HCT116 (cell line): Measurements from ENCODE around the gene SUSD4. TPM values are rescaled to one million over a fixed set of nuclear protein-coding genes. Genes with fewer than 3 reads are reported as not detected.

Source experiments
- ATAC-seq: fragments of 200-7000 bp; cut with Tn5 transposase; 2 replicates; pipeline ENCODE4 v1.9.1; 2020; ENCODE audit warnings: mild to moderate bottlenecking, moderate library complexity
- BruUV-seq: library from RNA; stranded (reverse); fragments of 400-500 nt; replicated peaks from 2 replicates; lab custom pipeline; 2021; lab: Mats Ljungman, UMichigan
- CTCF ChIA-PET: fragments of 300-600 bp; sonication (Branson Sonifier 250); formaldehyde crosslinking; loops from one replicate; lab custom pipeline; 2021; ENCODE audit warnings: antibody characterized with exemption; lab: Charles Lee
- POLR2A ChIA-PET: fragments of 300-600, 350-600 bp; sonication (Branson Sonifier 250); formaldehyde crosslinking; loops from one replicate; lab custom pipeline; 2021; ENCODE audit warnings: antibody characterized with exemption; lab: Charles Lee
- RAD21 ChIA-PET, 2 experiments: fragments of 300-600 bp; sonication (Branson Sonifier 250); formaldehyde crosslinking; loops; one replicate each; lab custom pipeline; 2023; ENCODE audit warnings: low total read pairs in 2 of 2; ENCODE audit not compliant: uncharacterized antibody in 2 of 2, unreplicated experiment in 2 of 2, low non-redundant PET in 1 of 2; lab: Charles Lee
- DNase-seq: peaks from one replicate; pipeline ENCODE4 v3.0.0-alpha.2; 2010; ENCODE audit warnings: low read depth, low spot score
- H2AFZ ChIP-seq: fragments of 200-600 bp; shearing (Covaris generic), sonication (generic); 2 replicates; pipeline ENCODE4 v1.6.1; 2017; ENCODE audit warnings: low read depth, mixed run types, mixed read lengths, antibody characterized with exemption, low read length; ENCODE audit not compliant: poor library complexity, severe bottlenecking
- H3K27ac ChIP-seq: 2 replicates; pipeline ENCODE4 v1.5.1; 2012; ENCODE audit warnings: low read depth, low read length
- H3K27me3 ChIP-seq: fragments of 200-600 bp; sonication (generic); 2 replicates; pipeline ENCODE4 v1.6.1; 2016; ENCODE audit warnings: mixed run types, low read length, mixed read lengths; ENCODE audit not compliant: insufficient read depth
- H3K36me3 ChIP-seq, 2 experiments: fragments of 200-500 bp in 1 of 2; fragments of 200-600 bp in 1 of 2; sonication (Bioruptor generic) in 1 of 2; sonication (generic) in 1 of 2; 2 replicates each; pipeline versions ENCODE4 v1.5.1 to v1.6.1; 2014 to 2016; ENCODE audit warnings: low read length in 2 of 2, inconsistent platforms in 1 of 2, mixed read lengths in 1 of 2, mixed run types in 1 of 2; ENCODE audit not compliant: insufficient read depth in 2 of 2, control insufficient read depth in 1 of 2
- H3K4me1 ChIP-seq, 2 experiments: fragments of 200-600 bp in 1 of 2; sonication (generic) in 1 of 2; 2 replicates each; pipeline versions ENCODE4 v1.5.1 to v1.6.1; 2012 to 2017; ENCODE audit warnings: low read length in 2 of 2, inconsistent platforms in 1 of 2, mild to moderate bottlenecking in 1 of 2, mixed read lengths in 1 of 2, mixed run types in 1 of 2, moderate library complexity in 1 of 2; ENCODE audit not compliant: insufficient read depth in 2 of 2, control insufficient read depth in 1 of 2
- H3K4me2 ChIP-seq: fragments of 200-600 bp; sonication (generic); 2 replicates; pipeline ENCODE4 v1.6.1; 2017; ENCODE audit warnings: mixed run types, low read length, mixed read lengths
- H3K4me3 ChIP-seq, 2 experiments: fragments of 200-600 bp in 1 of 2; sonication (generic) in 1 of 2; replicated peaks in 1 of 2; 2 replicates each; pipeline ENCODE4 v1.5.1; 2011 to 2016; ENCODE audit warnings: low read length in 2 of 2, control low read depth in 1 of 2, low read depth in 1 of 2, mild to moderate bottlenecking in 1 of 2, mixed read lengths in 1 of 2, mixed run types in 1 of 2
- H3K79me2 ChIP-seq: fragments of 200-600 bp; sonication (generic); 2 replicates; pipeline ENCODE4 v1.6.1; 2017; ENCODE audit warnings: mild to moderate bottlenecking, mixed run types, low read length, moderate library complexity, mixed read lengths; ENCODE audit not compliant: insufficient read depth
- H3K9ac ChIP-seq: fragments of 200-600 bp; sonication (generic); 2 replicates; pipeline ENCODE4 v1.6.1; 2016; ENCODE audit warnings: low read length, mixed read lengths
- H3K9me2 ChIP-seq: fragments of 200-600 bp; sonication (generic), shearing (Covaris generic); 2 replicates; pipeline ENCODE4 v1.6.1; 2017; ENCODE audit warnings: mixed run types, mild to moderate bottlenecking, moderate library complexity; ENCODE audit not compliant: insufficient read depth
- H3K9me3 ChIP-seq, 2 experiments: fragments of 200-500 bp in 1 of 2; fragments of 200-600 bp in 1 of 2; sonication (Bioruptor generic) in 1 of 2; sonication (generic) in 1 of 2; 2 replicates each; pipeline ENCODE4 v1.6.1; 2014 to 2017; ENCODE audit warnings: low read length in 2 of 2, mixed read lengths in 2 of 2, inconsistent platforms in 1 of 2, low read depth in 1 of 2, mild to moderate bottlenecking in 1 of 2, mixed run types in 1 of 2, moderate library complexity in 1 of 2; ENCODE audit not compliant: control insufficient read depth in 1 of 2, insufficient read depth in 1 of 2
- H4K20me1 ChIP-seq: fragments of 200-600 bp; sonication (generic), shearing (Covaris generic); 2 replicates; pipeline ENCODE4 v1.6.1; 2017; ENCODE audit warnings: mixed run types, mild to moderate bottlenecking, moderate library complexity; ENCODE audit not compliant: insufficient read depth
- ATF3 ChIP-seq: IDR thresholded peaks from 2 replicates; pipeline ENCODE4 v1.6.1; 2012
- CEBPB ChIP-seq: IDR thresholded peaks from 2 replicates; pipeline ENCODE4 v1.6.1; 2012; ENCODE audit warnings: low read depth
- EGR1 ChIP-seq: IDR thresholded peaks from 2 replicates; pipeline ENCODE4 v1.6.1; 2012; ENCODE audit warnings: low read depth
- EZH2phosphoT487 ChIP-seq: fragments of 200-600 bp; IDR thresholded peaks from 2 replicates; pipeline ENCODE4 v1.6.1; 2018; ENCODE audit warnings: antibody characterized with exemption, borderline replicate concordance
- FOSL1 ChIP-seq: IDR thresholded peaks from 2 replicates; pipeline ENCODE4 v1.6.1; 2012; ENCODE audit warnings: low read depth
- JUND ChIP-seq: IDR thresholded peaks from 2 replicates; pipeline ENCODE4 v1.6.1; 2012
- MAX ChIP-seq: IDR thresholded peaks from 2 replicates; pipeline ENCODE4 v1.6.1; 2012
- POLR2A ChIP-seq: IDR thresholded peaks from 2 replicates; pipeline ENCODE4 v1.7.0; 2011; ENCODE audit warnings: borderline replicate concordance; ENCODE audit not compliant: insufficient read depth, insufficient read length; ENCODE audit errors: extremely low read depth
- REST ChIP-seq: IDR thresholded peaks from 2 replicates; pipeline ENCODE4 v1.6.1; 2012; ENCODE audit warnings: low read depth
- SIN3A ChIP-seq: IDR thresholded peaks from 2 replicates; pipeline ENCODE4 v1.6.1; 2012; ENCODE audit warnings: low read depth
- SRF ChIP-seq: IDR thresholded peaks from 2 replicates; pipeline ENCODE4 v1.6.1; 2012; ENCODE audit warnings: low read depth
- YY1 ChIP-seq: IDR thresholded peaks from 2 replicates; pipeline ENCODE4 v1.6.1; 2011; ENCODE audit warnings: low read length, low read depth, moderate library complexity, mild to moderate bottlenecking; ENCODE audit not compliant: insufficient replicate concordance; ENCODE audit errors: extremely low read depth
- ZFX ChIP-seq: fragments of 450-650 bp; IDR thresholded peaks from 2 replicates; pipeline ENCODE4 v1.6.1; 2017
- intact Hi-C: fragments of 100-400 bp; cut with micrococcal nuclease; formaldehyde crosslinking; loops from 2 replicates; pipeline ENCODE4 v1.10.0; 2022
- total RNA-seq: library from RNA; stranded (reverse); gene quantifications from one replicate; pipeline ENCODE4 v1.2.1, GENCODE V29; 2021; ENCODE audit not compliant: unreplicated experiment
- TF ChIP-seq, protein P1 (sequence below): IDR thresholded peaks from 2 replicates; pipeline ENCODE4 v1.6.1; 2011; ENCODE audit warnings: mild to moderate bottlenecking, low read length, moderate library complexity; ENCODE audit not compliant: insufficient replicate concordance; ENCODE audit errors: extremely low read depth

SUSD4 gene
- total RNA-seq, 1 experiment from 2014 or later, result 0.59 TPM

- TF ChIP-seq, protein P1, sequence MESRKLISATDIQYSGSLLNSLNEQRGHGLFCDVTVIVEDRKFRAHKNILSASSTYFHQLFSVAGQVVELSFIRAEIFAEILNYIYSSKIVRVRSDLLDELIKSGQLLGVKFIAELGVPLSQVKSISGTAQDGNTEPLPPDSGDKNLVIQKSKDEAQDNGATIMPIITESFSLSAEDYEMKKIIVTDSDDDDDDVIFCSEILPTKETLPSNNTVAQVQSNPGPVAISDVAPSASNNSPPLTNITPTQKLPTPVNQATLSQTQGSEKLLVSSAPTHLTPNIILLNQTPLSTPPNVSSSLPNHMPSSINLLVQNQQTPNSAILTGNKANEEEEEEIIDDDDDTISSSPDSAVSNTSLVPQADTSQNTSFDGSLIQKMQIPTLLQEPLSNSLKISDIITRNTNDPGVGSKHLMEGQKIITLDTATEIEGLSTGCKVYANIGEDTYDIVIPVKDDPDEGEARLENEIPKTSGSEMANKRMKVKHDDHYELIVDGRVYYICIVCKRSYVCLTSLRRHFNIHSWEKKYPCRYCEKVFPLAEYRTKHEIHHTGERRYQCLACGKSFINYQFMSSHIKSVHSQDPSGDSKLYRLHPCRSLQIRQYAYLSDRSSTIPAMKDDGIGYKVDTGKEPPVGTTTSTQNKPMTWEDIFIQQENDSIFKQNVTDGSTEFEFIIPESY, result no peak
- TF ChIP-seq CEBPB, result no peak
- TF ChIP-seq EZH2phosphoT487, result no peak
- TF ChIP-seq FOSL1, result no peak
- no peak for TF ChIP-seq REST
- TF ChIP-seq EGR1, result no peak
Observed at GRCh38 chr1:223347583-223347982, 16.4 kb downstream of the SUSD4 start (continued).

DNA sequence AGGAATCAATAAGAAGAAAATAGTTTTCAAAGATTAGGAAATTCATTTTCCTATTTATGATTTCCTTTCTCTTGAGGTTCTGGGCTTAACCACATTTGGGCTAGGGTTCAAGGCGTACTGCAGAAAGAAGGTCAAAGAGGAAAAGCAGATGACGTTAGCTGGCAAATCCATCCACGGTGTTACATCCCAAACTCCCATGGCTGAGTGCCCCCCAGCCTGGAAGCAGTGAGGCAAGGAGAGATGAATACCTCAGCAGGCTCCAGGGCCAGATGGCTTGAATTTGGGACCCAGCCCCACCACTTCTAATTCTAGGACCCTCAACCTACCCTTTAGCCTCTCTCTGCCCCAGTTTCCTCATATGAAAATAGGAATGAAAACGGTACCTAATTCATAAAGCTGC lies 17.7 kb downstream of the SUSD4 start:
- Histone ChIP-seq H3K4me1 (no peaks in the 10 kb centered on the region), H3K36me3 (no peaks in the 10 kb centered on the region), H3K4me3 (no peak overlapping the region), H3K27ac (no peak overlapping the region), H4K20me1 (no peaks in the 10 kb centered on the region), H3K9me2 (no peaks in the 10 kb centered on the region), H3K4me2 (no peak overlapping the region), H3K79me2 (no peaks in the 10 kb centered on the region), H2AFZ (no peak overlapping the region), H3K9ac (no peak overlapping the region), H3K9me3 (no peaks in the 10 kb centered on the region)
- RAD21 ChIA-PET, result no interaction called here
- intact Hi-C loops, result no loop called here
- no peak for DNase-seq
- POLR2A ChIA-PET, result no interaction called here
- ATAC-seq, result no peak
- BruUV-seq, result no TSS peak
- CTCF ChIA-PET, result no interaction called here
- no peak for TF ChIP-seq EGR1
- TF ChIP-seq REST, result no peak
- TF ChIP-seq YY1, result no peak
- no peak for TF ChIP-seq ATF3
- TF ChIP-seq JUND, result no peak
- no peak for TF ChIP-seq MAX
- no peak for TF ChIP-seq ZFX
- no peak for TF ChIP-seq EZH2phosphoT487
- no peak for TF ChIP-seq SIN3A
- no peak for TF ChIP-seq FOSL1
- no peak for TF ChIP-seq SRF
- no peak for TF ChIP-seq POLR2A
- TF ChIP-seq, all 23 proteins: peak for 0
- H3K27me3 ChIP-seq, result peaks cover 3% of the 10 kb centered on the region; the same call in 1 of the 2 replicates
